ACHN (cell line): ENCODE data around the gene PLCL2.

Experiments
- DNase-seq: peaks from one replicate; pipeline ENCODE4 v3.0.0-alpha.2; 2015
- in situ Hi-C: cut with HindIII; loops from 2 replicates; pipeline ENCODE4 v1.10.0; 2017; ENCODE audit warnings: low sequenced_read_pairs, low pct_ligation_motif_present, low pct_unique_long_range_greater_than_20kb

Gene PLCL2

GRCh38 chr3:17050071-17050470 lies 165.3 kb downstream of the PLCL2 start:
- in situ Hi-C loops: no loop called here
- DNase-seq: no peak

GRCh38 chr3:17050506-17050905 lies 165.8 kb downstream of the PLCL2 start:
- DNase-seq: no peak
- in situ Hi-C loops: no loop called here

DNA sequence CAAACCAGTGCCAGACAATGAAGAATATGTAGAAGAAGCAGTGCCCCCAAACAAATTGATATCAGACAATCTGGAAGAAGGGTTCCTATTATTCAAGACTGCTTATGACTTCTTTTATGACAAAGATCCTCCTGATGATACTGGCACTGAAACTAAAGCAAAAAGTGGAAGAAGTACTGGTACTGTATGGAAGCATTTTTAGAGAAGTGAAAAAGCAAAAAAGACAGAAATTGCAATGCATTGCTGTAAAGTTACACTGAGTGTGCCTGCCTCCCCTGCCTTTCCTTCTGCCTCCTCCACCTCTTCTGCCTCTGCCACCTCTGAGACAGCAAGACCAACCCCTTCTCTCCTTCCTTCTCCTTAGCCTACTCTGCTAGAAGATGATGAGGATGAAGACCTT lies 167.6 kb downstream of the PLCL2 start:
- no peak for DNase-seq
- in situ Hi-C loops: no loop called here

DNA sequence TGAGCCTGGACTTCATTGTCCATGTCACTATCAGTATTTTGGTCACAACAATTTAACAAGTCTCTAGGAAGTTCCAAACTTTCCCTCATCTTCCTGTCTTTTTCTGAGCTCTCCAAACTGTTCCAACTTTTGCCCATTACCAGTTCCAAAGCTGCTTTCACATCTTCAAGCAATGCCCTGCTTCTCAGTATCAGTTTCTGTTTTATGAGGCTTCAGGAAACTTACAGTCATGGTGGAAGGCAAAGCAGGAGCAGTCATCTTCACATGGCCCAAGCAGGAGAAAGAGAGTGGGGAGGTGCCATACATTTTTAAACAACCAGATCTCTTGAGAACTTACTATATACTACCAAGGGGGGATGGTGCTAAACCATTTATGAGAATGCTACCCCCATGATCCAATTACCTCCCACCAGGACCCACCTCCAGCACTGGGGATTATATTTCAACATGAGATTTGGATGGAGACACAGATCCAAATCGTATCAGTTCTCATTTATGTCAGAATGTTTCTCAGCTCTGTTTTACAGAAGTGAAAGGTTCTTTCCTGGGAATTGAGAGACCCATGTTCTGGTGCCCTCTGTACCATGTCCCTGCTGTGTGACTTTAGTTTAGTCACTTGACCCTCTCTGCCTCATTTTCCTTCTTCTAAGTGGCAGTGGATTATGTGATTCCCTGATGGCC lies 169.7 kb downstream of the PLCL2 start:
- in situ Hi-C loops: no loop called here
- DNase-seq: no peak

GRCh38 chr3:17054982-17055343 lies 170.2 kb downstream of the PLCL2 start:
- no peak for DNase-seq
- in situ Hi-C loops: no loop called here

- in situ Hi-C loops: no loop called here
- no peak for DNase-seq
Measured at GRCh38 chr3:17055374-17056276, 170.9 kb downstream of the PLCL2 start.

DNA sequence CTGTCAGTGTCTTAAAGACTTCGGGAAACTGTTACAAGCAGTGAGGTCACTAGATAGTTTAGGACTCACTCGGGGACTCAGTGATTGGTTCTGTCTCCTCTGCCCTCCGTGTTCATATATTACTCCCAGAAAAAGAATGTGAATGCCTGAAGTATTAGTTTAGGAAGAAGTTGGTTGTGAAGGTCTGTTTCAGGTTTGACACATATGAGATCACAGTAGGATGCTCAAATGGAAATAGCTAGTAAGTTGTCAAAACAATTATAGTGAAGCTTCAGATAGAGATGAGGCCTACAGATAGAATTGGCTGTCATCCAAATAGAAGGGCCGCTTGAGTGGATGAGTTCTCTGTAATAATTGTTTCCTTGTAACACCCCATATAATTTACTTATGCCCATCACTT lies 172.6 kb downstream of the PLCL2 start:
- DNase-seq: no peak
- in situ Hi-C loops: no loop called here

DNA sequence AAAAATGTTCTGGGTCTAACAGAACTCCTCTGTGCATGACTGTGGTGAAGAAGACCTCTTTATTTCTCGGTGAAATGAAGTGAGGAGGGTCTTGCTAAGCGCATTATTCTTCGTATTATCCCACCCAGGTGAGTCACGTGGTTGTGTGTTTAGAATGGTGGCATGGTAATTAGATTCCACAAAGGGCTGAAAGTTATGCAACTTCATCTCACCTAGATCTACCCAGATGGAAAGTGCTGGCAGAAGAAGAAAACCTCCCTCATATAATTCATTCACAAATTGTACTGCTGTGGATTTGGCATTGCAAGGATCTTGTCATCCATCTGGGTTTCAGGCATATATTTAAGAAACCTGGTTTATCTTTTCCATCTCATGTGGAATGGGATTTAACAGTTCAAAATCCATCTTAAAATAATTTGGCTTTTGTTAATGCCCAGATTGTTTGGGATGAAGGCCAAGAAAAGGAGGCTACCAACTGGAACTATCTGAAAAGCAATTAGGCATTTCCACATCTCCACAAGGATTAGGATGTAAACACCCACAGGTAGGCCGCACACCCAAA lies 175.3 kb downstream of the PLCL2 start:
- no peak for DNase-seq
- in situ Hi-C loops: no loop called here

DNA sequence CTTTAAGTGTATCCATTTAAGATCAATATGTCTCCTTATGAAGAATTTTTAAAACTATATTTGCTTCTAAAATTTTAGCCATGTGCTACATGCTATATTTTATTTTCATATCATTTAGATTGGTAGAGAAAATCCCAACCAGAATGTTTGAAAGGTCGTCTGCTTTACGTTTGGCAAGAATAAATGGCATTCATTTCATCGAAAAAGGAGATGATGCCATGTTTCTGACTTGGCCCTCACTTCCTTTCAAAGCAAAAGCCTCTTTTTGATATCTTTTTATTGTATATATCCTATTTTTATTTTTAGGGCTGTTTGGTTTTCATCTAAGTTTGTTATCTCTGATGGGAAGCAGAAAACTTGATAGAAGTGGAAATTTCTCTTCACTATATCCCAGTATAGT lies 176.2 kb downstream of the PLCL2 start:
- in situ Hi-C loops: no loop called here
- no peak for DNase-seq

GRCh38 chr3:17062736-17063135 lies 178.0 kb downstream of the PLCL2 start:
- no peak for DNase-seq
- in situ Hi-C loops: no loop called here

- DNase-seq: no peak
- in situ Hi-C loops: no loop called here
Measured at GRCh38 chr3:17063596-17063995, 178.8 kb downstream of the PLCL2 start.

DNA sequence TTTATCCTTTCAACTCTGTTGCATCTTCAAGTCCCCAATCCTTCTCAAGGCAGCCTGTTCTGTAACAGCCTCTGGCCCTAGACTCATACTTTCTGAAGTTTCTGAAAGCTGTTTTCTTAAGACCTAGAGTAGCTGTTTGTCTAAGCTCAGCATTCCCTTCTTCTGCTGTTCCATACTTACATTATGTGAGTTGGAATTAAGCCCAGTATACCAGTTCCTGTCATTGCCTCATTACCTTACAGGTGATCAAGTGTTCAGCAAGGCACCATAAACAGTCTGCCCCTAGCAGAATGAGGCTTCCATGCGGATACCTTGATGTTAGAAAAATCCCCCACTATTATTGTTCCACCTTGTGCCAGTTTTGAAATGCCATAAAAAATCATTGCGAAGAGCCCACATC lies 180.6 kb downstream of the PLCL2 start:
- no peak for DNase-seq

DNA sequence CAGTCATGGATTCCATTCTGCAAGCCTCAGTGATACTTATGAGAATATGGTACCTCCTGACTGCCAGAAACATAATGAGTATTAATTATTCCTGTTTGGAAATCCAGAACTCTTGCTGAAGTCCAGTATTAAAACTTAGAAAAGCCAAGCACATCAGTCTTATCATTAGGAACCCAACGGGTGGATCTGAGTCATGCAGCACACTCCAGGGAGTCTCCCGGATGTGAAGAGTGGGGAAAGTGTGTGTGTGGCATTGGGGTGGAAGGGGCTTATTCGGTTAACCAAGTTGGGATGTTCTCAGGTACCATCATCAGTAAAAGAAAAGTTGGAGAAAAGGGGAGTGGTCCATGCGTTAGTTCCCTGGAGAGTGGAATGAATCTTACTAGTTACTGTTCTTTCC lies 181.1 kb downstream of the PLCL2 start:
- in situ Hi-C loops: no loop called here
- DNase-seq: no peak

More for the DNA sequence above, 180.6 kb downstream of the PLCL2 start:
- in situ Hi-C loops: no loop called here

GRCh38 chr3:17069754-17070153 lies 185.0 kb downstream of the PLCL2 start:
- in situ Hi-C loops: no loop called here
- DNase-seq: no peak

- in situ Hi-C loops: no loop called here
- DNase-seq: no peak
Measured at GRCh38 chr3:17070161-17070959, 185.6 kb downstream of the PLCL2 start.

DNA sequence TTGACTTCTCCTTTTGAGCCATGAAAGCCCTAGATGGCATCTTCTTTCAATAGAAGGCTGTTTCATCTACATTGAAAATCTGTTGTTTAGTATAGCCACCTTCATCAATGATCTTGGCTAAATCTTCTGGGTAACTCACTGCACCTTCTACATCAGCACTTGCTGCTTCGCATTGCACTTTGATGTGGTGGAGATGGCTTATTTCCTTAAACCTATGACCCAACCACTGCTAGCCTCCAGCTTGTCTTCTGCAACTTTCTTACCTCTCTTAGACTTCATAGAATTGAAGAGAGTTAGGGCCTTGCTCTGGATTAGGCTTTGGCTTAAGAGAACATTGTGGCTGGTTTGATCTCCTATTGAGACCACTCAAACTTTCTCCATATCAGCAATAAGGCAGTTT lies 189.8 kb downstream of the PLCL2 start:
- DNase-seq: no peak
- in situ Hi-C loops: no loop called here

DNA sequence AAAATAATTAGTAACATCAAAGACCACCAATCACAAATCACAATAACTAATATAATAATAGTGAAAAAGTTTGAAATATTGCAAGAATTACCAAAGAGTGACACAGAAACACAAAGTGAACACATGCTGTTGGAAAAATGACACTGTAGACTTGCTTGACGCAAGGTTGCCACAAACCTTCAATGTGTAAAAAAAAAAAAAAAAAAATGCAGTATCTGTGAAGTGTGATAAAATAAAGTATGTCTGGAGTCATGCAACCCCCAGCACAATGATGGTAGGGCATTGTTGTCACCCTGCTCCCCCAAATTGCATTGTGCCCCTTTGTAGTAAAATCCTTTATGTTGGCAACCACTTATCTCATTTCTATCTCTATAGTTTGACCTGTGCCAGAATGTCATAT lies 190.6 kb downstream of the PLCL2 start:
- in situ Hi-C loops: no loop called here
- DNase-seq: no peak

- no peak for DNase-seq
- in situ Hi-C loops: no loop called here
Measured at GRCh38 chr3:17075907-17076306, 191.2 kb downstream of the PLCL2 start.
